Adrenal gland (tissue), 5 donors: ENCODE measurements around the gene CEACAM3.
A peak's percentile ranks its signal among the peaks of the same experiment; 100 is the strongest.

Experiments used
- CTCF ChIP-seq, 6 experiments: fragments of 450-650 bp in 4 of 6; fragments of 200-600 bp in 2 of 6; sonication (generic) in 1 of 6; IDR thresholded peaks; 1 replicate in 5 of 6; 2 replicates in 1 of 6; pipeline versions ENCODE4 v1.5.1 to v1.8.0; 2016 to 2021; ENCODE audit warnings: antibody characterized with exemption in 6 of 6, mild to moderate bottlenecking in 2 of 6, moderate library complexity in 1 of 6
- POLR2A ChIP-seq, 2 donors: fragments of 450-650 bp; IDR thresholded peaks; one replicate each; pipeline ENCODE4 v1.6.1; 2017; ENCODE audit warnings: antibody characterized with exemption in 2 of 2, mild to moderate bottlenecking in 2 of 2, moderate library complexity in 1 of 2
- donor health status: DM: no; HTN: no; CAD: no.

- TF ChIP-seq CTCF (IDR thresholded peaks at IDR 0.05) (peak; percentile 26 to 61 (median 56)), POLR2A (IDR thresholded peaks at IDR 0.05) (no peak)
Measured at GRCh38 chr19:41821003-41821735, 24.8 kb downstream of the CEACAM3 start.
